ENCODE measurements around the gene MEF2C.
"Not testable (repeated sequence)": the region's sequence is repeated elsewhere in the genome, so short reads cannot be mapped to it uniquely, and the experiment has no call there.

Gene MEF2C

DNA sequence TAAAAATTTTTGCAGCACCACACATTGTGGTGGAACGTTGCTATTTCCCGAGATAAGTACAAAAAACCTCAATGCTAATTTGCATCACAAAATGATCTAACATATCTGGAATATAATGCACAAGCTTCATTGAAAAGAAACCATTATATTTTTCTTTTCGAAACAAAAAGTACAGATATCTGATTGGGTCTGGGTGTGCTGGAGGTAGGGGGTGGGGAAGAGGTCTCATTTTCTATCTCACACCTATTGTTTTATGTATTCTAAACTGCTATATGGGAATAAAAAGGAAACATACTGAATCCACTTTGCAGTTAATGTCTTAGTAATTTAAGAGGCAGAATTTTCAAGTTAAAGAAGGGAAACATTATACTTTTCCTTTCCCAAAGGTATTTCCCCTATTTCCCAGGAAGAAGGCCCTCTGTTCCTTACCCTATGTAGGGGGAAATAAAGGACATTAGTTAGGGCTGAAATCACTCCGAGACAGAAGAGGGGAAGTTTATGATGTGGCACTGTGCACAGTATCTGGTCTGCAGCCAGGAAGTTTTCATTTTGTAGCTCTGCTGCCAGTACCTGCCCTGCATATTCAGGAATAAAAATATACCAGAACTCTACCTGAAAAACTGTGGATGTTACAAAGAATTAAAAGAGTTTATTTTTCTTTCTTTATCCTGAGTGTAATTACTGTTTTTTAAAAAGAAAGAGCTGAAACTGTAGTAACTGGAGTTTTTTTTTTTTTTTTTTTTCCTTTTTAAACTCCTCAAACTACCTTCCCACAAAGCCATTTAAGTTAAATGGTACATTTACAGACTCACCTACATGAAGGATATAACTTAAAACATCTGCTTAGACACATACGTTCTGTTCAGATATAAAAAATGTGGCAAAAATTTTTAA lies 7.4 kb downstream of the MEF2C start:
- Histone ChIP-seq H3K36me3 (ENCODE audit: control insufficient read depth, insufficient read depth, low read length) (no peaks in the 10 kb centered on the region), H3K9me3 (ENCODE audit: control insufficient read depth, insufficient read depth, low read length) (no peaks in the 10 kb centered on the region), H3K9ac (ENCODE audit: low read depth, low read length) (no peak overlapping the region), H3K4me1 (ENCODE audit: control insufficient read depth, insufficient read depth, low read length) (no peaks in the 10 kb centered on the region), H3K4me3 (ENCODE audit: low read depth, low read length) (no peak overlapping the region), H3K27me3 (ENCODE audit: control insufficient read depth, insufficient read depth, low read length) (no peaks in the 10 kb centered on the region)

DNA sequence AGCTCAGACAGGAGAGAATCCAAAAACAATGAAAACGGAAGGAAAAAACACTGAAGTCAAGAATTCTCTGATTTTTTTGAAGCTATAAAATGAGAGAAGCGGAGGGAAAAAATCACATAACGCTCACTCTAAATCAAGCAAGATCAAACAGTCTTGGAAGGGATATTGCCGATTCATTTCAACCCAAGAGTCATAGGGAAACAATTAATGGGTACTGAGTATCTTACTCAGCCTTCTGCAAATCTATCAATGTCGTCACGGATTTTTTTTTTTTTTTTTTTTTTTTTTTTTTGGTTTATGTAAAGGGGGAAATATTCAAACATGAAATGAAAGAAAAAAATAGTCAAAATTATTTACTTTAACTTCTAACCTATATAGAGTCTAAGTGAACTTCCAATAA lies 9.5 kb downstream of the MEF2C start:
- Histone ChIP-seq H3K27me3 (ENCODE audit: control insufficient read depth, insufficient read depth, low read length) (no peaks in the 10 kb centered on the region), H3K9ac (ENCODE audit: low read depth, low read length) (no peak overlapping the region), H3K4me1 (ENCODE audit: control insufficient read depth, insufficient read depth, low read length) (no peaks in the 10 kb centered on the region), H3K36me3 (ENCODE audit: control insufficient read depth, insufficient read depth, low read length) (no peaks in the 10 kb centered on the region), H3K9me3 (ENCODE audit: control insufficient read depth, insufficient read depth, low read length) (no peaks in the 10 kb centered on the region), H3K4me3 (ENCODE audit: low read depth, low read length) (no peak overlapping the region)

DNA sequence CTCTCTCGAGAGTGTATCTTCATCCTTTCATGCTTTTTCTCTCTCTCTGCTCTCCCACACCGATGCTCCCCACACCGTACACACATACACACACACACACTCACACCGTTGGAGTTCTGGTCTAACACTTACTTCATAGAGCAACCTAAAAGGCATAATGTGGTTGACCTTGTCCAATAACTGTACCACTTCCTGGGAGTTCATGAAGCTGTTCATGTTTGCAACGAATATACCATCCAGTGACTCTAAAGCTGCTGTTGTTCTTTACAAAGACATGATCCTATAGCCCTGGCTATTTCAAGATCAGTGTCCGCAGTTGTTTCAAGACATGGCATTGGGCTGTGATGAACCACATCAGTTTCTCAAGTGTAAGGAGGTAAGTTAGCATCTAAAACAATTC lies 10.0 kb downstream of the MEF2C start:
- no peaks in the 10 kb centered on the region for H3K27me3 ChIP-seq (ENCODE audit: control insufficient read depth, insufficient read depth, low read length)
- no peaks in the 10 kb centered on the region for H3K4me1 ChIP-seq (ENCODE audit: control insufficient read depth, insufficient read depth, low read length)
- H3K36me3 ChIP-seq (ENCODE audit: control insufficient read depth, insufficient read depth, low read length): no peaks in the 10 kb centered on the region
- no peak overlapping the region for H3K9ac ChIP-seq (ENCODE audit: low read depth, low read length)
- no peaks in the 10 kb centered on the region for H3K9me3 ChIP-seq (ENCODE audit: control insufficient read depth, insufficient read depth, low read length)
- H3K4me3 ChIP-seq (ENCODE audit: low read depth, low read length): no peak overlapping the region

DNA sequence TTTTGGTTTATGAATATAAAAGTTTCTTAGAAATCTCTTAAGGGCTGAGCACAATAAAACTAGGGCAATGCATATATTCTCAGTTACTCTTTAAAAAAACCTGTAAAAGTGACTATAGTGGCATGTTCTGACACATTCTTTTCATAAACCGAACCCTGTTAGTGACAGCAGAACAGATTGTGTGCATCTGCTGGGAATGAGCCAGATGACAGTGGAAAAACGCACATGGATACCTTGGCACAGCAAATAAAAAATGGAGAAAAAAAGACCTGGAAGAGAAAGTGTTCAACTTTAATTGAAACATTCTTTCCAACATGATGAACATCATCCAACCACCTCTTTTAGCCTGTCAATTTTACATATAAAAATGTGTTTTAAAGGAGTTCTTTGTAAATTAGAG lies 12.7 kb downstream of the MEF2C start:
- no peaks in the 10 kb centered on the region for H3K4me1 ChIP-seq (ENCODE audit: control insufficient read depth, insufficient read depth, low read length)
- H3K9ac ChIP-seq (ENCODE audit: low read depth, low read length): no peak overlapping the region
- H3K36me3 ChIP-seq (ENCODE audit: control insufficient read depth, insufficient read depth, low read length): no peaks in the 10 kb centered on the region
- H3K27me3 ChIP-seq (ENCODE audit: control insufficient read depth, insufficient read depth, low read length): no peaks in the 10 kb centered on the region
- no peak overlapping the region for H3K4me3 ChIP-seq (ENCODE audit: low read depth, low read length)
- H3K9me3 ChIP-seq (ENCODE audit: control insufficient read depth, insufficient read depth, low read length): no peaks in the 10 kb centered on the region

DNA sequence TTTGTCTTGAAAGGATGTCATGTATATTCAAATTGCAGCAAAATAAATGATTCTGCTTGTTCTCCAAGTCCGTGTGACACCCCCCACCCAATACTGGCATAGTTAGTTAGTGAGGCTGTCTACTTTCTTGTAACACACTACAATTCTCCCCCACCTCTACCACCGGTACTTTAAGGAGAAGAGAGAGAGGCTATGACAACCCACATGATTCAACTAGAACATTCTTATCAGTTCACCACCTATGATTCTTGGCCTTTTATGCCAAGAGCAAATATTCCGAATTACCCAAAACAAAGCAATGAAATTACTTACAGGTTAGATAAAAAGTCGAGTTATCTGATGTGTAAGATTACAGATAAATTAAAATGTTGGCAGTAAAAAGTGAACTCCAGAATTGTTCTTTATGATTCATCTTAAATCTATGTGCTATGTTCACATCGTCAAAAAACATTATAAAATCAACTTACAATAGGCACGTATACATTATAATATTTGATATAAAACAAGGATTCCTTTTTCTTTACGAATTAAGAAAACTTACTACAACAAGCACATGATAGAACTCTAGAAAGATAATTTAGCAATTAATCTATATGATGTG lies 14.4 kb downstream of the MEF2C start:
- Histone ChIP-seq H3K4me1 (ENCODE audit: control insufficient read depth, insufficient read depth, low read length) (no peaks in the 10 kb centered on the region), H3K4me3 (ENCODE audit: low read depth, low read length) (no peak overlapping the region), H3K9ac (ENCODE audit: low read depth, low read length) (no peak overlapping the region), H3K36me3 (ENCODE audit: control insufficient read depth, insufficient read depth, low read length) (no peaks in the 10 kb centered on the region), H3K9me3 (ENCODE audit: control insufficient read depth, insufficient read depth, low read length) (no peaks in the 10 kb centered on the region), H3K27me3 (ENCODE audit: control insufficient read depth, insufficient read depth, low read length) (no peaks in the 10 kb centered on the region)

DNA sequence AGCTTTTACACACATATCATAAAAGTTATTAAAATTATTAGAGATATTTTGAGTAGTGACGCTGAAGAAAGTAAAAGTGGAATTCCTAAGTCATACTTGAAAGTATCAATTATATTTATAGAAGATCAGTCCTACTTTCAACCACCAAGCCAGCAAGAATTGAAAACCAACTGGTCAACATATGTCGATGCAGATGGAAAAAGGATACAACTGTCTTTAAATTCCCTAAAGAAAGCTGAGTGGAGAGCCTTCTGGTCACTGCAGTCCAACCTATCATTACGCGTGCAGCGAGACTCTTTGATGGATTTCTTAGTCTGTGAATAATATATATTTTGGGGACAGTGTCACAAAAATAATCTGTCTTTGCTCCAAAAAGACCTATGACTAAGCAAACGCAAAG lies 15.3 kb downstream of the MEF2C start:
- Histone ChIP-seq H3K36me3 (ENCODE audit: control insufficient read depth, insufficient read depth, low read length) (no peaks in the 10 kb centered on the region), H3K4me1 (ENCODE audit: control insufficient read depth, insufficient read depth, low read length) (no peaks in the 10 kb centered on the region), H3K27me3 (ENCODE audit: control insufficient read depth, insufficient read depth, low read length) (no peaks in the 10 kb centered on the region), H3K9me3 (ENCODE audit: control insufficient read depth, insufficient read depth, low read length) (no peaks in the 10 kb centered on the region), H3K4me3 (ENCODE audit: low read depth, low read length) (no peak overlapping the region), H3K9ac (ENCODE audit: low read depth, low read length) (no peak overlapping the region)

DNA sequence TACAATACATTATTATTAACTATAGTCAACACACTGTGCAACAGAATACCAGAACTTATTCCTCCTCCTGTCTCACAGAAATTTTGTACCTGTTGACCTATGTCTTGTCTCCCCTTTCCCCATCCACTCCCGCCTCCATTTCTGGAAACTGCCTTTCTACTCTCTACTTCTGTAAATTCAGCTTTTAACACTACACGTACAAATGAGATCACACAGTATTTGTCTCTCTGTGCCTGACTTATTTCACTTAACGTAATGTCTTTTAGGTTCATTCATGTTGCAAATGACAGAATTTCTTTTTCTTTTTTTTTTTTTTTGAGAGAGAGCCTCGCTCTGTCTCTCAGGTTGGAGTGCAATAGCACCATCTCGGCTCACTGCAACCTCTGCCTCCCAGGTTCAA lies 19.5 kb downstream of the MEF2C start:
- H3K9me3 ChIP-seq (ENCODE audit: control insufficient read depth, insufficient read depth, low read length): no peaks in the 10 kb centered on the region
- no peaks in the 10 kb centered on the region for H3K27me3 ChIP-seq (ENCODE audit: control insufficient read depth, insufficient read depth, low read length)
- no peaks in the 10 kb centered on the region for H3K36me3 ChIP-seq (ENCODE audit: control insufficient read depth, insufficient read depth, low read length)
- no peak overlapping the region for H3K9ac ChIP-seq (ENCODE audit: low read depth, low read length)
- no peak overlapping the region for H3K4me3 ChIP-seq (ENCODE audit: low read depth, low read length)
- H3K4me1 ChIP-seq (ENCODE audit: control insufficient read depth, insufficient read depth, low read length): no peaks in the 10 kb centered on the region

DNA sequence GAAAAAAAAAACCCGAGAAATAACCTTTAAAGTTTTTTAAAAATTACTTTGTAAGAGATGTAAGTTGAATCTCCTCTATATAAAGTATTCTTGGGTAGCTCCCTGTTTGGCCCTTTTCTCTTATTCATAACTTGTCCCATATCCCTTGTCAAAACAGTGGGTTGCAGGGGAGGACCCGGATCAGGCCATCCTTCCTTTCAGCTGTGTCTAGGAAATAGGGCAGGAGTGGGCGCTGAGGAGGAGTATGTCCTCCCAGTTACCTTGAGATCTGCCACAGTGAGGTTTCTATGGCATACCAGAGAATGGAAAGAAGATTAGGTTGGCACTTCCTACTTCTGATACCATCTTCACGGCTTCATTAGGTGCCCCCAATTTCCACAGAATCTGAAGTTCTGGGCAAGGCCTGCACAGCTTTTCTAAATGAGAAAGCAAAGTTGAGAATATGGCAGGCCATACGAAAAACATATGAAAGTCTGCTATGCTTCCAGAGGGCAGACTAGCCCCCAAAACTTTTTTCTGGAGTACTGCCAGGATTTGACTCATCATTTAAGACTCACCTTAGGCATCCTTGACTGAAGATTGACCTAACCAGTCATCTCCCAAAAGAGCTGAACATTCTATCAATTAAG lies 20.3 kb downstream of the MEF2C start:
- Histone ChIP-seq H3K4me1 (ENCODE audit: control insufficient read depth, insufficient read depth, low read length) (no peaks in the 10 kb centered on the region), H3K36me3 (ENCODE audit: control insufficient read depth, insufficient read depth, low read length) (no peaks in the 10 kb centered on the region), H3K27me3 (ENCODE audit: control insufficient read depth, insufficient read depth, low read length) (no peaks in the 10 kb centered on the region), H3K9ac (ENCODE audit: low read depth, low read length) (no peak overlapping the region), H3K9me3 (ENCODE audit: control insufficient read depth, insufficient read depth, low read length) (no peaks in the 10 kb centered on the region), H3K4me3 (ENCODE audit: low read depth, low read length) (no peak overlapping the region)

DNA sequence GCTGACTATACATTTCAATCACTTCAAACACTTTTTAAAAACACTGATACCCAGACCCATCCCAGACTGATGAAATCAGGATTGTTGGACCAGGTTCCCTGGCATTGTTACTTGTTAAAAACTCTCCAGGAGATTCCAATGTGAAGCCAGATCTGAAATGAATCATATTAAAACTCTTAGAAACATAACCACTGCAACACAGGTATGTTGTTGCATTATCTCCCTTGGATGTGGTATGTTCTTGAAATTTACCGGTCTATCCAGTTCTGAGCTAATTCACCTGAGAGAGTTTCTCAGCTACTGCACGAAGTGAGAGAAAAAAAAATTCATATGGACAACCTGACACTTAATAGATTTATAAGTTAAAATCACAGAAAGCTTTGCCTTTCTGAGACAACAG lies 21.8 kb downstream of the MEF2C start:
- H3K9ac ChIP-seq (ENCODE audit: low read depth, low read length): no peak overlapping the region
- no peak overlapping the region for H3K4me3 ChIP-seq (ENCODE audit: low read depth, low read length)
- H3K27me3 ChIP-seq (ENCODE audit: control insufficient read depth, insufficient read depth, low read length): no peaks in the 10 kb centered on the region
- peaks cover 6% of the 10 kb centered on the region for H3K9me3 ChIP-seq (ENCODE audit: control insufficient read depth, insufficient read depth, low read length)
- H3K36me3 ChIP-seq (ENCODE audit: control insufficient read depth, insufficient read depth, low read length): no peaks in the 10 kb centered on the region
- H3K4me1 ChIP-seq (ENCODE audit: control insufficient read depth, insufficient read depth, low read length): no peaks in the 10 kb centered on the region

DNA sequence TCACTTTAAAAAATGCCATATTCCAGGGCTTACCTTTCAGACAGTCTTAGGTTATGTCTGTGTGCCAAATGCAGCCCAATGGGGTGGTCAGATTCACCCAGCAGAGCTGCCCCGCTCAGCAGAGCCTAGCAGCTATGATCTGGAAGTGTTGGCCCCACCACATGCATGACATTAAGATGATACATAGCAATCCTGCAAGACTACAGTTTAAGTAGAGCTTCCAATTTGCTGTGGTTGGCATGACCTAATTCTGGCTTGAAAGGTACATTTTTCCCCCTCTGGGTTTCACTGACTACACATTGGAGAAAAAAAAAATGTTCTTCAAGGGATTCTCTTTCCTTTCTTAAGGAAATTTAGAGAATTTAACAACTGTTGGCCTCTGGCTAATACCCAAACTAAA lies 22.5 kb downstream of the MEF2C start:
- Histone ChIP-seq H3K36me3 (ENCODE audit: control insufficient read depth, insufficient read depth, low read length) (no peaks in the 10 kb centered on the region), H3K9me3 (ENCODE audit: control insufficient read depth, insufficient read depth, low read length) (peaks cover 6% of the 10 kb centered on the region), H3K27me3 (ENCODE audit: control insufficient read depth, insufficient read depth, low read length) (no peaks in the 10 kb centered on the region), H3K9ac (ENCODE audit: low read depth, low read length) (no peak overlapping the region), H3K4me3 (ENCODE audit: low read depth, low read length) (no peak overlapping the region), H3K4me1 (ENCODE audit: control insufficient read depth, insufficient read depth, low read length) (no peaks in the 10 kb centered on the region)

DNA sequence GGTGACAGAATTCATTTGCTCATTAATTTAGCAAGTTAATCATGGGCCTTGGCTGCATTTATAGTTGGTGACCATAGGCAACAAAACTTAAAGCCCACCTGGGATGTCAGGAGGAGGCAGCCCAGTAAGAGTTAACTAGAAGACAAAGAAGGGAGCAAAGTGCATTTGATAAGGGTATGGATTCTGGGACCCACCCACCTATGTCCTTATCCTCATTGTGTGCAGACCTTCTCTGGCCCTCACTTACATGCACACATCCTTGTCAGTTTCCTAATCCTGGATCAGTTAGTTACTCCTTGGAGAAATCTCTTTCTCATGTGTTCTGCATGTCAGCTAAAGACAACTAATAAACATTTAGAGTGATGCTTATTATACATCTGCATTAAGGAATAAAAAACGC lies 24.6 kb downstream of the MEF2C start:
- Histone ChIP-seq H3K9ac (ENCODE audit: low read depth, low read length) (no peak overlapping the region), H3K36me3 (ENCODE audit: control insufficient read depth, insufficient read depth, low read length) (no peaks in the 10 kb centered on the region), H3K4me1 (ENCODE audit: control insufficient read depth, insufficient read depth, low read length) (no peaks in the 10 kb centered on the region), H3K9me3 (ENCODE audit: control insufficient read depth, insufficient read depth, low read length) (peaks cover 6% of the 10 kb centered on the region), H3K4me3 (ENCODE audit: low read depth, low read length) (no peak overlapping the region), H3K27me3 (ENCODE audit: control insufficient read depth, insufficient read depth, low read length) (no peaks in the 10 kb centered on the region)

DNA sequence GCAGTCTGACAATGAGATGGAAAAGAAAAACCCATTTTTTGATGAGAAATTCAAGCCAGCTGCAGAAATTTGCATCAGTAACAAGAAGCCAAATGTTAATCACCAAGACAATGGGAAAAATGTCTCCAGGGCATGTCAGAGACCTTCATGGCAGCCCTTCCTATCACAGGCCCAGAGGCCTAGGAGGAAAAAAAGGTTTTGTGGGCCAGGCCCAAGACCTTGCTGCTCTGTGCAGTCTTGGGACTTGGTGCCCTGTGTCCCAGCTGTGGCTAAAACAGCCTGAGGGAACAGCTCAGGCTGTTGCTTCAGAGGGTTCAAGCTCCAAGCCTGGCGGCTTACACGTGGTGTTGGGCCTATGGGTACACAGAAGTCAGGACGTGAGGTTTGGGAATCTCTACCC lies 26.6 kb downstream of the MEF2C start:
- not testable (repeated sequence) for H3K27me3 ChIP-seq (ENCODE audit: control insufficient read depth, insufficient read depth, low read length); H3K36me3 ChIP-seq (ENCODE audit: control insufficient read depth, insufficient read depth, low read length); H3K4me1 ChIP-seq (ENCODE audit: control insufficient read depth, insufficient read depth, low read length); H3K9me3 ChIP-seq (ENCODE audit: control insufficient read depth, insufficient read depth, low read length); H3K9ac ChIP-seq (ENCODE audit: low read depth, low read length); H3K4me3 ChIP-seq (ENCODE audit: low read depth, low read length)
